GM10266 (cell line): ENCODE data around the gene WNT10A.

Experiments
- DNase-seq: peaks from one replicate; pipeline ENCODE4 v3.0.0; 2012; ENCODE audit errors: extremely low spot score
- CTCF ChIP-seq: IDR thresholded peaks from 2 replicates; pipeline ENCODE4 v1.5.1; 2012; ENCODE audit warnings: mild to moderate bottlenecking, low read depth; ENCODE audit not compliant: control insufficient read depth, insufficient read depth; ENCODE audit errors: missing control alignments

Gene WNT10A

GRCh38 chr2:218871345-218872302, 9.0 kb upstream of the WNT10A start:
- DNase-seq, result no peak
- no peak for TF ChIP-seq CTCF

- DNase-seq, result no peak
- no peak for TF ChIP-seq CTCF
Observed at GRCh38 chr2:218872645-218873358, 7.8 kb upstream of the WNT10A start.

GRCh38 chr2:218873359-218874194, 7.1 kb upstream of the WNT10A start:
- no peak for TF ChIP-seq CTCF
- DNase-seq, result no peak

GRCh38 chr2:218875692-218876246, 4.9 kb upstream of the WNT10A start:
- DNase-seq, result no peak
- TF ChIP-seq CTCF, result no peak

- DNase-seq, result peak; percentile 82
- TF ChIP-seq CTCF, result peak; percentile 93
Observed at GRCh38 chr2:218876562-218877219, 4.0 kb upstream of the WNT10A start.

GRCh38 chr2:218877331-218877730, 3.3 kb upstream of the WNT10A start:
- DNase-seq, result no peak
- no peak for TF ChIP-seq CTCF
